Prostate gland (tissue), 2 donors: Measurements from ENCODE around the gene RPUSD1.

ENCODE experiments used
- CTCF ChIP-seq, 4 experiments: fragments of 200-600 bp in 2 of 4; fragments of 450-650 bp in 2 of 4; sonication (generic) in 2 of 4; IDR thresholded peaks; 1 replicate in 3 of 4; 2 replicates in 1 of 4; pipeline ENCODE4 v1.5.1; 2016 to 2019; ENCODE audit warnings: antibody characterized with exemption in 4 of 4, mild to moderate bottlenecking in 2 of 4, moderate library complexity in 2 of 4
- POLR2A ChIP-seq: fragments of 450-650 bp; IDR thresholded peaks from one replicate; pipeline ENCODE4 v1.6.1; 2016; ENCODE audit warnings: antibody characterized with exemption, mild to moderate bottlenecking
- POLR2AphosphoS5 ChIP-seq: sonication (generic); formaldehyde crosslinking; IDR thresholded peaks from one replicate; pipeline ENCODE4 v1.6.1; 2017; ENCODE audit warnings: antibody characterized with exemption

- TF ChIP-seq POLR2AphosphoS5, result no peak
- no peak for TF ChIP-seq CTCF (IDR thresholded peaks at IDR 0.05)
- no peak for TF ChIP-seq POLR2A
These were observed 3.8 kb downstream of the RPUSD1 start for GRCh38 chr16:784431-784830.
